Measurements from ENCODE around the gene WBP11. TPM values are rescaled to one million over a fixed set of nuclear protein-coding genes. Genes with fewer than 3 reads are reported as not detected.

Gene WBP11
- total RNA-seq, 1 experiment from 2014 or later = 111 TPM

GRCh38 chr12:14802247-14802646, 1.0 kb downstream of the WBP11 start (continued):
- no peak for TF ChIP-seq HMGXB4 (CRISPR knock-in tag; IDR thresholded peaks at IDR 0.05)
- no peak for TF ChIP-seq IRF2 (CRISPR knock-in tag; IDR thresholded peaks at IDR 0.05; ENCODE audit: borderline replicate concordance, low read depth)
- TF ChIP-seq ETV6 (CRISPR knock-in tag; IDR thresholded peaks at IDR 0.05) = no peak

GRCh38 chr12:14795028-14795448, 8.2 kb downstream of the WBP11 start:
- no peak overlapping the region for H3K27ac Mint-ChIP-seq
- DNase-seq (ENCODE audit: low spot score) (no peak), ATAC-seq (no peak)
- TF ChIP-seq TP53 (CRISPR knock-in tag; IDR thresholded peaks at IDR 0.05) = no peak
- no peak for TF ChIP-seq USF1 (CRISPR knock-in tag; IDR thresholded peaks at IDR 0.05)
- no peak for TF ChIP-seq SMAD3 (CRISPR knock-in tag; IDR thresholded peaks at IDR 0.05; ENCODE audit: borderline replicate concordance)
- TF ChIP-seq ZNF425 (CRISPR knock-in tag; conservative IDR thresholded peaks at IDR 0.05) = no peak
- no peak for TF ChIP-seq JUN (CRISPR knock-in tag; IDR thresholded peaks at IDR 0.05)
- TF ChIP-seq PREB (CRISPR knock-in tag; IDR thresholded peaks at IDR 0.05; ENCODE audit: borderline replicate concordance) = no peak
- no peak for TF ChIP-seq AFF4 (CRISPR knock-in tag; IDR thresholded peaks at IDR 0.05; ENCODE audit: borderline replicate concordance)
- H3K4me3 Mint-ChIP-seq = no peak overlapping the region
- peaks cover 85% of the 10 kb centered on the region for H3K36me3 Mint-ChIP-seq
- no peaks in the 10 kb centered on the region for H3K4me1 Mint-ChIP-seq
- H3K27me3 Mint-ChIP-seq (ENCODE audit: low read depth) = no peaks in the 10 kb centered on the region
- ChIA-PET CTCF (no interaction called here), POLR2A (no interaction called here)
- no peaks in the 10 kb centered on the region for H3K9me3 Mint-ChIP-seq

GRCh38 chr12:14785568-14785967, 17.7 kb downstream of the WBP11 start:
- Mint-ChIP-seq H3K9me3 (no peaks in the 10 kb centered on the region), H3K4me1 (no peaks in the 10 kb centered on the region), H3K27me3 (ENCODE audit: low read depth) (no peaks in the 10 kb centered on the region), H3K36me3 (peaks cover 51% of the 10 kb centered on the region), H3K4me3 (no peak overlapping the region), H3K27ac (no peak overlapping the region)
- DNase-seq (ENCODE audit: low spot score) (no peak), ATAC-seq (no peak)
- CTCF ChIA-PET = no interaction called here
- POLR2A ChIA-PET = no interaction called here
- TF ChIP-seq TCF7 (CRISPR knock-in tag; IDR thresholded peaks at IDR 0.05; ENCODE audit: low read depth) (no peak), ZNF219 (CRISPR knock-in tag; IDR thresholded peaks at IDR 0.05; ENCODE audit: borderline replicate concordance) (no peak), ZNF532 (CRISPR knock-in tag; IDR thresholded peaks at IDR 0.05; ENCODE audit: borderline replicate concordance) (no peak), TP53 (CRISPR knock-in tag; IDR thresholded peaks at IDR 0.05) (no peak), NR1H2 (CRISPR knock-in tag; IDR thresholded peaks at IDR 0.05) (no peak), JAZF1 (CRISPR knock-in tag; IDR thresholded peaks at IDR 0.05) (no peak), TEAD4 (CRISPR knock-in tag; IDR thresholded peaks at IDR 0.05) (no peak), ATF2 (CRISPR knock-in tag; IDR thresholded peaks at IDR 0.05; ENCODE audit: borderline replicate concordance, low read depth) (no peak)
